OCI-LY1 (cell line): Measurements from ENCODE around the gene PLEKHG4B.

Experiments used
- EZH2 ChIP-seq: fragments of 200-600 bp; sonication (generic), shearing (Covaris generic); IDR thresholded peaks from 2 replicates; pipeline ENCODE4 v1.8.0; 2017; ENCODE audit warnings: borderline replicate concordance, mixed run types, mild to moderate bottlenecking, antibody characterized with exemption, low read length, moderate library complexity, mixed read lengths
- TF ChIP-seq, protein P1 (sequence below): fragments of 200-600 bp; sonication (generic), shearing (Covaris generic); IDR thresholded peaks from 2 replicates; pipeline ENCODE4 v1.5.1; 2017; ENCODE audit warnings: mild to moderate bottlenecking, antibody characterized with exemption, low read length, moderate library complexity, mixed read lengths

- TF ChIP-seq, protein P1, sequence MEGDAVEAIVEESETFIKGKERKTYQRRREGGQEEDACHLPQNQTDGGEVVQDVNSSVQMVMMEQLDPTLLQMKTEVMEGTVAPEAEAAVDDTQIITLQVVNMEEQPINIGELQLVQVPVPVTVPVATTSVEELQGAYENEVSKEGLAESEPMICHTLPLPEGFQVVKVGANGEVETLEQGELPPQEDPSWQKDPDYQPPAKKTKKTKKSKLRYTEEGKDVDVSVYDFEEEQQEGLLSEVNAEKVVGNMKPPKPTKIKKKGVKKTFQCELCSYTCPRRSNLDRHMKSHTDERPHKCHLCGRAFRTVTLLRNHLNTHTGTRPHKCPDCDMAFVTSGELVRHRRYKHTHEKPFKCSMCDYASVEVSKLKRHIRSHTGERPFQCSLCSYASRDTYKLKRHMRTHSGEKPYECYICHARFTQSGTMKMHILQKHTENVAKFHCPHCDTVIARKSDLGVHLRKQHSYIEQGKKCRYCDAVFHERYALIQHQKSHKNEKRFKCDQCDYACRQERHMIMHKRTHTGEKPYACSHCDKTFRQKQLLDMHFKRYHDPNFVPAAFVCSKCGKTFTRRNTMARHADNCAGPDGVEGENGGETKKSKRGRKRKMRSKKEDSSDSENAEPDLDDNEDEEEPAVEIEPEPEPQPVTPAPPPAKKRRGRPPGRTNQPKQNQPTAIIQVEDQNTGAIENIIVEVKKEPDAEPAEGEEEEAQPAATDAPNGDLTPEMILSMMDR: no peak
- no peak for TF ChIP-seq EZH2
Observed at GRCh38 chr5:166441-167372, 74.7 kb downstream of the PLEKHG4B start.
